Small intestine (tissue), 7 donors: Measurements from ENCODE around the gene GBX1. TPM values are rescaled to one million over a fixed set of nuclear protein-coding genes. Genes with fewer than 3 reads are reported as not detected.

Experiments used
- DNase-seq, 2 donors: peaks; one replicate each; pipeline versions ENCODE4 v3.0.0 to v3.0.0-alpha.2; 2013
- FAIRE-seq: peaks from 2 replicates; lab custom pipeline; 2012; peaks lifted over from hg19 to GRCh38; lab: Jason Lieb, UNC
- H3K27ac ChIP-seq, 3 donors: one replicate each; pipeline ENCODE4 v1.5.1; 2013; ENCODE audit warnings: low read length in 2 of 3, mild to moderate bottlenecking in 2 of 3, control low read depth in 1 of 3, inconsistent platforms in 1 of 3, low read depth in 1 of 3, moderate library complexity in 1 of 3
- H3K27me3 ChIP-seq, 3 donors: one replicate each; pipeline ENCODE4 v1.6.1; 2013; ENCODE audit warnings: low read length in 3 of 3, inconsistent platforms in 1 of 3; ENCODE audit not compliant: control insufficient read depth in 3 of 3, insufficient read depth in 3 of 3
- H3K36me3 ChIP-seq, 3 donors: one replicate each; pipeline ENCODE4 v1.6.1; 2013; ENCODE audit warnings: low read length in 3 of 3, inconsistent platforms in 1 of 3, low read depth in 1 of 3, mild to moderate bottlenecking in 1 of 3, moderate library complexity in 1 of 3; ENCODE audit not compliant: control insufficient read depth in 3 of 3, insufficient read depth in 2 of 3
- H3K4me1 ChIP-seq, 3 donors: one replicate each; pipeline ENCODE4 v1.6.1; 2013; ENCODE audit warnings: low read length in 2 of 3, inconsistent platforms in 1 of 3, low read depth in 1 of 3, mild to moderate bottlenecking in 1 of 3, moderate library complexity in 1 of 3; ENCODE audit not compliant: control insufficient read depth in 3 of 3, insufficient read depth in 2 of 3
- H3K4me3 ChIP-seq, 3 donors: one replicate each; pipeline ENCODE4 v1.5.1; 2013; ENCODE audit warnings: low read length in 3 of 3, control low read depth in 1 of 3, inconsistent platforms in 1 of 3, low read depth in 1 of 3, mild to moderate bottlenecking in 1 of 3, moderate library complexity in 1 of 3
- H3K9me3 ChIP-seq, 2 donors: one replicate each; pipeline ENCODE4 v1.6.1; 2013; ENCODE audit warnings: low read depth in 1 of 2, low read length in 1 of 2; ENCODE audit not compliant: control insufficient read depth in 2 of 2, insufficient read depth in 1 of 2
- WGBS, 3 donors: extraction: QIAGEN DNeasy Blood & Tissue Kit; methylation state at CpG; one replicate each; pipeline ENCODE4 v1.1.7; 2013; 5-methylcytosine and 5-hydroxymethylcytosine counted together
- polyA plus RNA-seq, 4 donors: library from polyadenylated mRNA; stranded (reverse) in 3 of 4; unstranded in 1 of 4; fragments of 200-250 nt in 3 of 4; fragments of 120-200 nt in 1 of 4; gene quantifications; one replicate each; pipeline versions ENCODE4 v1.2.1 to v1.2.3, GENCODE V29; 2013
- donor health status: healthy with polysubstance abuse.
- donor health status: control.
- donor health status: control.
- donor health status: Bipolar disorder and iron deficiency.
- donor health status: healthy.

GBX1 gene
- polyA plus RNA-seq, 4 donors, result 0.06 TPM; not detected in 3

GRCh38 chr7:151201344-151201743 is 33.9 kb upstream of the GBX1 start:
- no peaks in the 10 kb centered on the region for H3K9me3 ChIP-seq
- DNase-seq (no peak), FAIRE-seq (no peak)
- WGBS, 3 donors, result 68 to 80% (median 72%) methylated on average over 3 of the region's 3 CpGs
- H3K4me1 ChIP-seq, result no peaks in the 10 kb centered on the region
- H3K27ac ChIP-seq, result no peak overlapping the region
- H3K4me3 ChIP-seq, result no peak overlapping the region
- H3K36me3 ChIP-seq, result no peaks in the 10 kb centered on the region
- peaks cover 0 to 51% (median 0%) of the 10 kb centered on the region in 3 donors for H3K27me3 ChIP-seq

- FAIRE-seq (no peak), DNase-seq (no peak)
- H3K4me1 ChIP-seq, result no peaks in the 10 kb centered on the region
- H3K36me3 ChIP-seq, result no peaks in the 10 kb centered on the region
- H3K27ac ChIP-seq, result no peak overlapping the region
- WGBS, 3 donors, result 62 to 63% (median 63%) methylated on average over 30 of the region's 30 CpGs
- H3K27me3 ChIP-seq, result peaks cover 0 to 45% (median 0%) of the 10 kb centered on the region in 3 donors
- H3K4me3 ChIP-seq, result no peak overlapping the region
- H3K9me3 ChIP-seq, result no peaks in the 10 kb centered on the region
These were observed 31.7 kb upstream of the GBX1 start for GRCh38 chr7:151198945-151199848.

GRCh38 chr7:151197932-151198331 is 30.4 kb upstream of the GBX1 start:
- Histone ChIP-seq H3K36me3 (no peaks in the 10 kb centered on the region), H3K4me1 (no peaks in the 10 kb centered on the region), H3K27ac (no peak overlapping the region), H3K4me3 (no peak overlapping the region), H3K9me3 (no peaks in the 10 kb centered on the region), H3K27me3 (peaks cover 0 to 35% (median 0%) of the 10 kb centered on the region in 3 donors)
- no peak for DNase-seq
- no peak for FAIRE-seq

GRCh38 chr7:151195616-151196450 is 28.3 kb upstream of the GBX1 start:
- FAIRE-seq (no peak), DNase-seq (no peak)
- H3K9me3 ChIP-seq, result no peaks in the 10 kb centered on the region
- no peaks in the 10 kb centered on the region for H3K36me3 ChIP-seq
- WGBS, 3 donors, result 41 to 59% (median 44%) methylated on average over 19 of the region's 19 CpGs
- no peak overlapping the region for H3K4me3 ChIP-seq
- H3K4me1 ChIP-seq, result no peaks in the 10 kb centered on the region
- no peak overlapping the region for H3K27ac ChIP-seq
- H3K27me3 ChIP-seq, result peaks cover 0 to 28% (median 0%) of the 10 kb centered on the region in 3 donors

- no peak for FAIRE-seq
- no peak overlapping the region for H3K4me3 ChIP-seq
- no peaks in the 10 kb centered on the region for H3K36me3 ChIP-seq
- H3K27ac ChIP-seq, result no peak overlapping the region
- H3K4me1 ChIP-seq, result no peaks in the 10 kb centered on the region
- H3K27me3 ChIP-seq, result peaks cover 0 to 29% (median 0%) of the 10 kb centered on the region in 3 donors
- no peak for DNase-seq
- 51 to 65% (median 56%) methylated on average over 7 of the region's 7 CpGs for WGBS, 3 donors
- no peaks in the 10 kb centered on the region for H3K9me3 ChIP-seq
These were observed 26.7 kb upstream of the GBX1 start for GRCh38 chr7:151194188-151194587.

GRCh38 chr7:151193203-151193978 is 25.9 kb upstream of the GBX1 start:
- WGBS, 3 donors, result 86 to 90% (median 89%) methylated on average over 14 of the region's 14 CpGs

GRCh38 chr7:151192002-151192539 is 24.6 kb upstream of the GBX1 start:
- H3K9me3 ChIP-seq, result no peaks in the 10 kb centered on the region
- FAIRE-seq, result no peak
- 92 to 95% (median 94%) methylated on average over 23 of the region's 23 CpGs for WGBS, 3 donors

More at GRCh38 chr7:151193203-151193978, 25.9 kb upstream of the GBX1 start:
- H3K36me3 ChIP-seq, result no peaks in the 10 kb centered on the region
- H3K27ac ChIP-seq, result no peak overlapping the region
- no peaks in the 10 kb centered on the region for H3K9me3 ChIP-seq
- FAIRE-seq (no peak), DNase-seq (no peak)
- H3K4me3 ChIP-seq, result no peak overlapping the region
- peaks cover 0 to 28% (median 0%) of the 10 kb centered on the region in 3 donors for H3K27me3 ChIP-seq
- no peaks in the 10 kb centered on the region for H3K4me1 ChIP-seq

More at GRCh38 chr7:151192002-151192539, 24.6 kb upstream of the GBX1 start:
- Histone ChIP-seq H3K27ac (no peak overlapping the region), H3K36me3 (no peaks in the 10 kb centered on the region), H3K4me1 (no peaks in the 10 kb centered on the region), H3K4me3 (no peak overlapping the region), H3K27me3 (peaks cover 0 to 33% (median 0%) of the 10 kb centered on the region in 3 donors)
- DNase-seq, result no peak
